MCF 10A (cell line): ENCODE measurements around the gene TMEM80. TPM values are rescaled to one million over a fixed set of nuclear protein-coding genes. Genes with fewer than 3 reads are reported as not detected.
A peak's percentile ranks its signal among the peaks of the same experiment; 100 is the strongest.

ENCODE experiments used
- BruUV-seq: library from RNA; stranded (reverse); fragments of 400-500 nt; replicated peaks from 2 replicates; lab custom pipeline; 2021; lab: Mats Ljungman, UMichigan
- CTCF ChIA-PET: fragments of 300-600 bp; sonication (Branson Sonifier 250); formaldehyde crosslinking; extraction: SDS; loops from one replicate; lab custom pipeline; 2021; ENCODE audit warnings: antibody characterized with exemption, inconsistent platforms; lab: Yijun Ruan, JAX
- POLR2A ChIA-PET: fragments of 300-600, 350-650 bp; sonication (Branson Sonifier 250); formaldehyde crosslinking; extraction: SDS; loops from one replicate; lab custom pipeline; 2020; ENCODE audit warnings: antibody characterized with exemption, inconsistent platforms; lab: Yijun Ruan, JAX
- DNase-seq: peaks from one replicate; pipeline ENCODE4 v3.0.0-alpha.2; 2018; ENCODE audit not compliant: unreplicated experiment
- H3K27ac Mint-ChIP-seq: one replicate; pipeline ENCODE4 v1.8.0; 2022; ENCODE audit warnings: mild to moderate bottlenecking, low read depth, mixed read lengths; ENCODE audit not compliant: unreplicated experiment
- H3K27me3 Mint-ChIP-seq: one replicate; pipeline ENCODE4 v1.8.0; 2022; ENCODE audit warnings: mixed read lengths; ENCODE audit not compliant: insufficient read depth, unreplicated experiment
- H3K36me3 Mint-ChIP-seq: one replicate; pipeline ENCODE4 v1.8.0; 2022; ENCODE audit warnings: mild to moderate bottlenecking, moderate library complexity, mixed read lengths; ENCODE audit not compliant: insufficient read depth, unreplicated experiment
- H3K4me1 Mint-ChIP-seq: one replicate; pipeline ENCODE4 v1.8.0; 2022; ENCODE audit warnings: mixed read lengths; ENCODE audit not compliant: insufficient read depth, unreplicated experiment
- H3K4me3 Mint-ChIP-seq: one replicate; pipeline ENCODE4 v1.8.0; 2022; ENCODE audit warnings: mild to moderate bottlenecking, moderate library complexity, mixed read lengths; ENCODE audit not compliant: unreplicated experiment
- H3K9me3 Mint-ChIP-seq: one replicate; pipeline ENCODE4 v1.8.0; 2022; ENCODE audit warnings: mixed read lengths; ENCODE audit not compliant: unreplicated experiment
- intact Hi-C: fragments of 100-400 bp; cut with micrococcal nuclease; formaldehyde crosslinking; loops from 2 replicates; pipeline ENCODE4 v1.14.1; 2022
- total RNA-seq: library from RNA; stranded (reverse); gene quantifications from 2 replicates; pipeline ENCODE4 v1.2.3, GENCODE V29; 2022
- TF ChIP-seq, protein P1 (sequence below): fragments of 200-600 bp; IDR thresholded peaks from one replicate; pipeline ENCODE4 v1.8.0; 2022; ENCODE audit warnings: antibody characterized with exemption, mild to moderate bottlenecking; ENCODE audit not compliant: unreplicated experiment

TMEM80 gene
- total RNA-seq, 1 experiment from 2014 or later, result 12.8 TPM

DNA sequence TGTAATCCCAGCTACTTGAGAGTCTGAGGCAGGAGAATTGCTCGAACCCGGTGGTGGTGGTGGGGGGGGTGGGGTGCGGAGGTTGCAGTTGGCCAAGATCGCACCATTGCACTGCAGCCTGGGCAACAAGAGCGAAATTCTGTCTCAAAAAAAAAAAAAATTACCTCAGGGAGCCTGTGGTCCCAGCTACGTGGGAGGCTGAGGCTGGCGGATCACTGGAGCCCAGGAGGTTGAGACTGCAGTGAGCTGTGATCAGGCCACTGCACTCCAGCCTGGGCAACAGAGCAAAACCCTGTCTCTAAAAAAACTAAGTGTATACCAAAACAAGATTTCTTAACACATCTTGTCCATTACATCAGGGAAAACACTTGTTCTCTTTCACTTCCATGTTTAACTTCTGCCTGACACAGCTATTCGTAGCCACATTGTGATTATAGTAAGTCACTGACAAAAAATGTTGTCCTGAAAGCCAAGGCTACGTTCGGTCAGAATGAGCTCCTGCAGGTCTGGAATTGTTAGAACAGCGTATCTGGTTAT, 1.4 kb downstream of the TMEM80 start:
- Mint-ChIP-seq H3K36me3 (peaks cover 42% of the 10 kb centered on the region), H3K27me3 (no peaks in the 10 kb centered on the region), H3K27ac (peak overlapping the region; percentile 81), H3K9me3 (no peaks in the 10 kb centered on the region), H3K4me1 (peaks cover 31% of the 10 kb centered on the region), H3K4me3 (peak overlapping the region; percentile 81)
- ChIA-PET CTCF (interaction anchor here (0.6 to 2.8 kb wide), 11 partner anchors 10 to 228 kb away, joined by 3 to 22 read pairs (median 4); no protein-coding TSS in a partner anchor), POLR2A (interaction anchor here (0.5 to 5.8 kb wide), 24 partner anchors 9 to 1446 kb away, joined by 3 to 118 read pairs (median 4); partner anchors contain the start of genes CHID1, EPS8L2, PIDD1 and PNPLA2)
- DNase-seq, result peak; percentile 79
- TF ChIP-seq, protein P1, sequence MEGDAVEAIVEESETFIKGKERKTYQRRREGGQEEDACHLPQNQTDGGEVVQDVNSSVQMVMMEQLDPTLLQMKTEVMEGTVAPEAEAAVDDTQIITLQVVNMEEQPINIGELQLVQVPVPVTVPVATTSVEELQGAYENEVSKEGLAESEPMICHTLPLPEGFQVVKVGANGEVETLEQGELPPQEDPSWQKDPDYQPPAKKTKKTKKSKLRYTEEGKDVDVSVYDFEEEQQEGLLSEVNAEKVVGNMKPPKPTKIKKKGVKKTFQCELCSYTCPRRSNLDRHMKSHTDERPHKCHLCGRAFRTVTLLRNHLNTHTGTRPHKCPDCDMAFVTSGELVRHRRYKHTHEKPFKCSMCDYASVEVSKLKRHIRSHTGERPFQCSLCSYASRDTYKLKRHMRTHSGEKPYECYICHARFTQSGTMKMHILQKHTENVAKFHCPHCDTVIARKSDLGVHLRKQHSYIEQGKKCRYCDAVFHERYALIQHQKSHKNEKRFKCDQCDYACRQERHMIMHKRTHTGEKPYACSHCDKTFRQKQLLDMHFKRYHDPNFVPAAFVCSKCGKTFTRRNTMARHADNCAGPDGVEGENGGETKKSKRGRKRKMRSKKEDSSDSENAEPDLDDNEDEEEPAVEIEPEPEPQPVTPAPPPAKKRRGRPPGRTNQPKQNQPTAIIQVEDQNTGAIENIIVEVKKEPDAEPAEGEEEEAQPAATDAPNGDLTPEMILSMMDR, result no peak
- intact Hi-C loops, result loop anchor here (1.0 kb wide), 3 partner anchors 26 to 65 kb away; no protein-coding TSS in a partner anchor
- BruUV-seq, result no TSS peak

DNA sequence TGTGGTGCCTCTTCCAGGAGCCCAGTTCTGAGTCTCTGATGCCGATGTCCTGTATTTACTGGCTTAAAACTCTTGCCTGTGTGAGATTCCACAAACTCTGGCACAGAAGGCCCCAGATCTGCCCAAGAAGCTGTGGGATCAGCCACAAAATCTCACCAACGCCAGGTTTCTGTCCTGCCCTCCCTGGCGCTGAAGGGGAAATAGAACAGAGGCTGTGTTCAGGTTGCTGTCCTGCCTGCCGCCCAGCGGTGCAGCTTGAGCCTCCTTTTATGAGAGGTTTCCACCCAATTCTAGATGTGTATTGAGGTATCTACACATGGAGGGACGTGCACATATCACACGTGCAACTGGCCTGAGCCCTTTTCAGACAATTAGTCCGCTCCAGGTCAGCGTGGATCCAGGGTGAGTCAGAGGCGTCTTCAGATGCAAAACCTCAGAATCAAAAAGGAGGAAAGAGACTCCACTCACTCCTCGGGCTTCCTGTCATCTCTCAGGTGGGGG, 2.2 kb downstream of the TMEM80 start:
- DNase-seq, result peak; percentile 66
- intact Hi-C loops, result no loop called here
- BruUV-seq, result no TSS peak
- no peaks in the 10 kb centered on the region for H3K9me3 Mint-ChIP-seq
- peak overlapping the region; percentile 81 for H3K4me3 Mint-ChIP-seq
- no peaks in the 10 kb centered on the region for H3K27me3 Mint-ChIP-seq
- H3K36me3 Mint-ChIP-seq, result peaks cover 42% of the 10 kb centered on the region
- POLR2A ChIA-PET, result interaction anchor here (0.8 to 5.8 kb wide), 19 partner anchors 8 to 191 kb away, joined by 3 to 118 read pairs (median 6); partner anchors contain the start of genes EPS8L2, PIDD1, PNPLA2 and RNH1
- H3K27ac Mint-ChIP-seq, result peak overlapping the region; percentile 81
- TF ChIP-seq, protein P1, result no peak
- peaks cover 29% of the 10 kb centered on the region for H3K4me1 Mint-ChIP-seq
- CTCF ChIA-PET, result interaction anchor here (1.1 to 2.8 kb wide), 6 partner anchors 10 to 65 kb away, joined by 3 to 22 read pairs (median 7); no protein-coding TSS in a partner anchor

DNA sequence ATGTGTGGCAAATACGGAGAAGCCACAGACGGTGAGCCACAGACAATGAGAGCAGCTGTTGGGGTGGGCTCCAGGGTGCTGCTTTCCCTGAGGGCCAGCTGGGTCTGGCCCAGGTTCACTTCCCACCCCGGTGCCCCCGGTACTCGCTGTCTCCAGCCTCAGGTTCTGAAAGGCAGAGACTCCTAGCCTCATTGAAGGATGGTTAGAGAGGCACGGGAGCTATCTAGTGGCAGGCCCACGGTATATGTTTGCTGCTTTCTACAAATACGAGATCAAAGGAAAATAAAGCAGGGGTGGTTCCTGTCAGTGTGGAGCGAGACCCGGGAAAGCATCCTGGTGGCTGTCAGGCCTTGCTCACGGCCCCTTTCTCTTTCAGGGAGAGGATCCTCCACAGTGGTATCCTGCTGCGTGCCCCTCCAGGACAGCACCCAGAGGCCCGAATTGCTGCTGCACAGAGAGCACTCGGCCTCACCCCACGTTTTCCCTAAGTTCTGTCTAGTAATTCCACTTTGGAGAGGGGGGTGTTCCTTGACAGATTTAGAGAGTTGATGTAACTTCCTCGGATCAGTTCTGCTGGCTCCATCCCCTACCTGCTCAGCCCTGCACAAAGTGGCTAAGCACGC, 3.0 kb downstream of the TMEM80 start:
- Mint-ChIP-seq H3K27me3 (no peaks in the 10 kb centered on the region), H3K36me3 (peaks cover 42% of the 10 kb centered on the region), H3K4me1 (peaks cover 24% of the 10 kb centered on the region), H3K4me3 (no peak overlapping the region), H3K27ac (peak overlapping the region; percentile 81), H3K9me3 (no peaks in the 10 kb centered on the region)
- TF ChIP-seq, protein P1, result no peak
- POLR2A ChIA-PET, result interaction anchor here (0.7 to 5.8 kb wide), 9 partner anchors 7 to 193 kb away, joined by 3 to 118 read pairs (median 7); partner anchors contain the start of genes EPS8L2, PIDD1, RNH1 and TALDO1
- DNase-seq, result no peak
- BruUV-seq, result no TSS peak
- CTCF ChIA-PET, result interaction anchor here (0.6 to 1.3 kb wide), 2 partner anchors 64 to 110 kb away, joined by 3 to 4 read pairs; no protein-coding TSS in a partner anchor
- intact Hi-C loops, result no loop called here

DNA sequence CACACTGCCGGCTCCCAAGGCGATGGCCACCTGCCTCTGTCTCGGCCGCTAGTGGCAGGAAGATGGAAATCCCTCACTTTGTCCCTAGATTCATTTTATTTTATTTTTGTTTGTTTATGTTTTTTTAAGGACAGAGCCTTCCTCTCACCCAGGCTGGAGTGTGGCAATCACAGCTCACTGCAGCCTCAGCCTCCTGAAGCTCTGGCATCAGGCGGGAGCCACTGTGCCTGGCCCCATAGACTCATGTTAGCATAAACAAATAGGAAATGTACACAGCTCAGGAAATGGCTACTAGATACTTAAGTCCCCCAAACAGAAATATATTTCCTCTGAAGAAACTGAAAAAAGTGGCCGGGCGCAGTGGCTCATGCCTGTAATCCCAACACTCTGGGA, 3.5 kb downstream of the TMEM80 start:
- no peaks in the 10 kb centered on the region for H3K27me3 Mint-ChIP-seq
- peaks cover 21% of the 10 kb centered on the region for H3K4me1 Mint-ChIP-seq
- CTCF ChIA-PET, result interaction anchor here (0.6 kb wide), 1 partner anchor 109 kb away, joined by 4 read pairs; no protein-coding TSS in a partner anchor
- no TSS peak for BruUV-seq
- DNase-seq, result no peak
- H3K27ac Mint-ChIP-seq, result no peak overlapping the region
- POLR2A ChIA-PET, result interaction anchor here (0.7 to 5.6 kb wide), 3 partner anchors 7 to 194 kb away, joined by 5 to 118 read pairs (median 64); partner anchors contain the start of genes EPS8L2 and TALDO1
- H3K9me3 Mint-ChIP-seq, result no peaks in the 10 kb centered on the region
- no peak overlapping the region for H3K4me3 Mint-ChIP-seq
- H3K36me3 Mint-ChIP-seq, result peaks cover 42% of the 10 kb centered on the region
- TF ChIP-seq, protein P1, result no peak
- intact Hi-C loops, result no loop called here
